Duodenal mucosa (tissue), 2 donors: ENCODE measurements around the gene ATAT1.

Source experiments
- H3K27ac ChIP-seq: one replicate; pipeline ENCODE4 v1.7.0; 2013; ENCODE audit warnings: low read depth, low read length
- H3K27me3 ChIP-seq, 2 donors: one replicate each; pipeline ENCODE4 v1.7.0; 2013; ENCODE audit warnings: low read length in 2 of 2, control low read depth in 1 of 2; ENCODE audit not compliant: insufficient read depth in 2 of 2, control insufficient read depth in 1 of 2
- H3K36me3 ChIP-seq, 2 donors: one replicate each; pipeline ENCODE4 v1.7.0; 2013; ENCODE audit warnings: low read length in 2 of 2, control low read depth in 1 of 2; ENCODE audit not compliant: insufficient read depth in 2 of 2, control insufficient read depth in 1 of 2
- H3K4me1 ChIP-seq, 2 donors: one replicate each; pipeline ENCODE4 v1.7.0; 2013; ENCODE audit warnings: low read length in 2 of 2, control low read depth in 1 of 2; ENCODE audit not compliant: insufficient read depth in 2 of 2, control insufficient read depth in 1 of 2
- H3K4me3 ChIP-seq, 2 donors: one replicate each; pipeline ENCODE4 v1.7.0; 2013; ENCODE audit warnings: low read length in 2 of 2, low read depth in 1 of 2
- H3K9ac ChIP-seq, 2 donors: one replicate each; pipeline ENCODE4 v1.7.0; 2013; ENCODE audit warnings: low read length in 2 of 2, low read depth in 1 of 2
- H3K9me3 ChIP-seq, 2 donors: one replicate each; pipeline ENCODE4 v1.7.0; 2013; ENCODE audit warnings: low read length in 2 of 2, control low read depth in 1 of 2; ENCODE audit not compliant: control insufficient read depth in 1 of 2

The ATAT1 gene

GRCh38 chr6:30599625-30600324, 26.9 kb upstream of the ATAT1 start:
- Histone ChIP-seq H3K4me1 (no peaks in the 10 kb centered on the region), H3K27me3 (no peaks in the 10 kb centered on the region), H3K36me3 (peaks cover 42 to 48% of the 10 kb centered on the region in 2 donors), H3K9me3 (no peaks in the 10 kb centered on the region), H3K9ac (no peak overlapping the region), H3K27ac (no peak overlapping the region), H3K4me3 (no peak overlapping the region)

GRCh38 chr6:30600451-30600961, 26.2 kb upstream of the ATAT1 start:
- Histone ChIP-seq H3K4me3 (no peak overlapping the region), H3K27me3 (no peaks in the 10 kb centered on the region), H3K4me1 (no peaks in the 10 kb centered on the region), H3K36me3 (peaks cover 48 to 52% of the 10 kb centered on the region in 2 donors), H3K27ac (no peak overlapping the region), H3K9ac (no peak overlapping the region), H3K9me3 (no peaks in the 10 kb centered on the region)

GRCh38 chr6:30601436-30601814, 25.2 kb upstream of the ATAT1 start:
- Histone ChIP-seq H3K9me3 (no peaks in the 10 kb centered on the region), H3K27me3 (no peaks in the 10 kb centered on the region), H3K4me1 (no peaks in the 10 kb centered on the region), H3K9ac (no peak overlapping the region), H3K27ac (no peak overlapping the region), H3K36me3 (peaks cover 55 to 60% of the 10 kb centered on the region in 2 donors), H3K4me3 (no peak overlapping the region)

GRCh38 chr6:30601815-30602641, 24.6 kb upstream of the ATAT1 start:
- Histone ChIP-seq H3K9ac (no peak overlapping the region), H3K4me3 (no peak overlapping the region), H3K27ac (no peak overlapping the region), H3K36me3 (peaks cover 61 to 66% of the 10 kb centered on the region in 2 donors), H3K27me3 (no peaks in the 10 kb centered on the region), H3K4me1 (no peaks in the 10 kb centered on the region), H3K9me3 (no peaks in the 10 kb centered on the region)

- peaks cover 72 to 82% of the 10 kb centered on the region in 2 donors for H3K36me3 ChIP-seq
- H3K27me3 ChIP-seq, result no peaks in the 10 kb centered on the region
- no peaks in the 10 kb centered on the region for H3K4me1 ChIP-seq
- H3K9ac ChIP-seq, result no peak overlapping the region
- H3K27ac ChIP-seq, result no peak overlapping the region
- H3K4me3 ChIP-seq, result no peak overlapping the region
- H3K9me3 ChIP-seq, result no peaks in the 10 kb centered on the region
Measured at GRCh38 chr6:30603961-30604360, 22.7 kb upstream of the ATAT1 start.

- Histone ChIP-seq H3K9me3 (no peaks in the 10 kb centered on the region), H3K4me3 (no peak overlapping the region), H3K36me3 (peaks cover 40 to 51% of the 10 kb centered on the region in 2 donors), H3K4me1 (peaks cover 22 to 23% of the 10 kb centered on the region in 2 donors), H3K9ac (no peak overlapping the region), H3K27ac (no peak overlapping the region), H3K27me3 (no peaks in the 10 kb centered on the region)
Measured at GRCh38 chr6:30610065-30610464, 16.6 kb upstream of the ATAT1 start.

GRCh38 chr6:30611150-30611855, 15.4 kb upstream of the ATAT1 start:
- Histone ChIP-seq H3K27ac (no peak overlapping the region), H3K4me1 (peaks cover 22 to 23% of the 10 kb centered on the region in 2 donors), H3K27me3 (no peaks in the 10 kb centered on the region), H3K9ac (no peak overlapping the region), H3K9me3 (no peaks in the 10 kb centered on the region), H3K36me3 (peaks cover 35 to 46% of the 10 kb centered on the region in 2 donors), H3K4me3 (no peak overlapping the region)

- H3K4me3 ChIP-seq, result no peak overlapping the region
- no peaks in the 10 kb centered on the region for H3K27me3 ChIP-seq
- H3K9ac ChIP-seq, result no peak overlapping the region
- peaks cover 22 to 23% of the 10 kb centered on the region in 2 donors for H3K4me1 ChIP-seq
- no peak overlapping the region for H3K27ac ChIP-seq
- H3K36me3 ChIP-seq, result peaks cover 35 to 46% of the 10 kb centered on the region in 2 donors
- H3K9me3 ChIP-seq, result no peaks in the 10 kb centered on the region
Measured at GRCh38 chr6:30611856-30612194, 14.8 kb upstream of the ATAT1 start.

- Histone ChIP-seq H3K9me3 (no peaks in the 10 kb centered on the region), H3K36me3 (peaks cover 35 to 44% of the 10 kb centered on the region in 2 donors), H3K9ac (no peak overlapping the region), H3K27ac (no peak overlapping the region), H3K27me3 (no peaks in the 10 kb centered on the region), H3K4me3 (no peak overlapping the region), H3K4me1 (peaks cover 22 to 23% of the 10 kb centered on the region in 2 donors)
Measured at GRCh38 chr6:30612213-30612612, 14.5 kb upstream of the ATAT1 start.
